BJ (cell line): ENCODE results near the gene THOP1. TPM values are rescaled to one million over a fixed set of nuclear protein-coding genes. Genes with fewer than 3 reads are reported as not detected.

ENCODE experiments used
- CTCF ChIA-PET: fragments of 350-600 bp; formaldehyde crosslinking; extraction: SDS; loops from one replicate; lab custom pipeline; 2021; ENCODE audit warnings: antibody characterized with exemption, inconsistent platforms; lab: Yijun Ruan, JAX
- POLR2A ChIA-PET: fragments of 300-600 bp; sonication (Branson Sonifier 250); formaldehyde crosslinking; extraction: SDS; loops from one replicate; lab custom pipeline; 2021; ENCODE audit warnings: antibody characterized with exemption; lab: Charles Lee
- DNase-seq: peaks from one replicate; pipeline ENCODE4 v3.0.0-alpha.2; 2011; ENCODE audit warnings: low read depth
- H3K27me3 ChIP-seq: 2 replicates; pipeline ENCODE4 v1.6.0; 2011; ENCODE audit warnings: low read length; ENCODE audit not compliant: control insufficient read depth, insufficient read depth
- H3K36me3 ChIP-seq: 2 replicates; pipeline ENCODE4 v1.5.1; 2011; ENCODE audit warnings: low read length; ENCODE audit not compliant: control insufficient read depth, insufficient read depth
- H3K4me3 ChIP-seq: 2 replicates; pipeline ENCODE4 v1.5.1; 2011; ENCODE audit warnings: low read depth, mild to moderate bottlenecking, control low read depth, low read length
- polyA plus RNA-seq: library from polyadenylated mRNA; depleted of rRNA; stranded (reverse); fragments of >200 nt; gene quantifications from 2 replicates; pipeline ENCODE4 v1.2.3, GENCODE V29; 2011
- TF ChIP-seq, protein P1 (sequence below): IDR thresholded peaks from 2 replicates; pipeline ENCODE4 v1.5.1; 2011; ENCODE audit warnings: low read depth, mild to moderate bottlenecking, control low read depth, inconsistent platforms, low read length, moderate library complexity; ENCODE audit not compliant: insufficient read depth

The THOP1 gene
- polyA plus RNA-seq, 1 experiment, result 71.7 TPM

DNA sequence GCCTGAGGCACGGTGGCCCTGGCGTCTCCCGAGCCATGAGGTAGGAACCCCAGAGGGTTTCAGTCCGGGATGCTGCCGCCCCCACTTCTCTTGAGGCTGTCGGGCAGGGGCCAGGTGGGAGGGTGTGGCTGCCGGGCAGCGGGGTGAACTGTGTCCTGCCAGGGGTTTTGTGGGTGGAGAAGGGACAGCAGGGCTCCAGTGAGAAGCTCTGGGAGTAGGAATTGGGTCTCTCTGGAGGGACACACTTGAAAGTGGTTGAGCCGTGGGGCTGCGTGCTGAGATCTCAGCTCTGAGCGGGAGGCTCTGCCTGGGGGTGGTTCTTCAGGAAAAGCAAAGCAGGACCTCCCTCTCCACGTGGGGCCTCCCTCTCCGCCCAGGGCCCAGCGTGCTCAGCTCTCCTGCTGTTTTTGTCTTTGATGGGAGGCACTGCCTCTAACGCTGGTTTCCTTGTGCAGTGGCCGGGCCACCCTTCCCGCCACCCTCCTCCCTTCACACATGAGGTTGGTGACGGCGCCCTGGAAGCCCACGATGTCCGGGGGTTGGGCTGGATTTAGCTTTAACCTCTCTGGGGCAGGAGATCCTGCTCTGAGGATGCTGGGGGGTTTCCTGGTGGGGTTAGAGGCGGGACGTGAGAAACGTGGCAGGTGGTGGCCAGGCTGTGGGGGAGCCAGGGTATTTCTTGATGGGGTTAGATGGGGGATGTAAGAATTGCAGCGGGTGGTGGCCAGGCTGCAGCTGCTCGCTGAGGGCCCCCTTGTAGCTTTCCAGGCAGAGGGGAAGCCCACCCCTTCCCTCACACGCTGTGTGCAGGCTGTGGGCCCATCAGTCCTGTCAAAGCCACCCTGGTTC, 19.1 kb downstream of the THOP1 start:
- TF ChIP-seq, protein P1, sequence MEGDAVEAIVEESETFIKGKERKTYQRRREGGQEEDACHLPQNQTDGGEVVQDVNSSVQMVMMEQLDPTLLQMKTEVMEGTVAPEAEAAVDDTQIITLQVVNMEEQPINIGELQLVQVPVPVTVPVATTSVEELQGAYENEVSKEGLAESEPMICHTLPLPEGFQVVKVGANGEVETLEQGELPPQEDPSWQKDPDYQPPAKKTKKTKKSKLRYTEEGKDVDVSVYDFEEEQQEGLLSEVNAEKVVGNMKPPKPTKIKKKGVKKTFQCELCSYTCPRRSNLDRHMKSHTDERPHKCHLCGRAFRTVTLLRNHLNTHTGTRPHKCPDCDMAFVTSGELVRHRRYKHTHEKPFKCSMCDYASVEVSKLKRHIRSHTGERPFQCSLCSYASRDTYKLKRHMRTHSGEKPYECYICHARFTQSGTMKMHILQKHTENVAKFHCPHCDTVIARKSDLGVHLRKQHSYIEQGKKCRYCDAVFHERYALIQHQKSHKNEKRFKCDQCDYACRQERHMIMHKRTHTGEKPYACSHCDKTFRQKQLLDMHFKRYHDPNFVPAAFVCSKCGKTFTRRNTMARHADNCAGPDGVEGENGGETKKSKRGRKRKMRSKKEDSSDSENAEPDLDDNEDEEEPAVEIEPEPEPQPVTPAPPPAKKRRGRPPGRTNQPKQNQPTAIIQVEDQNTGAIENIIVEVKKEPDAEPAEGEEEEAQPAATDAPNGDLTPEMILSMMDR, result no peak
- POLR2A ChIA-PET, result no interaction called here
- no peak for DNase-seq
- Histone ChIP-seq H3K4me3 (no peak overlapping the region), H3K36me3 (peaks cover 19% of the 10 kb centered on the region), H3K27me3 (no peaks in the 10 kb centered on the region)
- CTCF ChIA-PET, result interaction anchor here (0.6 to 2.4 kb wide), 4 partner anchors 15 to 55 kb away, joined by 3 to 9 read pairs (median 4); partner anchors contain the start of genes THOP1 and ZNF554

- ChIA-PET POLR2A (no interaction called here), CTCF (interaction anchor here (2.4 kb wide), 1 partner anchor 14 kb away, joined by 9 read pairs; the partner anchor contains the start of gene ZNF554)
- no peak for DNase-seq
- H3K36me3 ChIP-seq, result peaks cover 26% of the 10 kb centered on the region
- TF ChIP-seq, protein P1, result no peak
- H3K27me3 ChIP-seq, result no peaks in the 10 kb centered on the region
- H3K4me3 ChIP-seq, result no peak overlapping the region
Measured at GRCh38 chr19:2805261-2805900, 20.1 kb downstream of the THOP1 start.

- Histone ChIP-seq H3K36me3 (peaks cover 25% of the 10 kb centered on the region), H3K27me3 (no peaks in the 10 kb centered on the region), H3K4me3 (no peak overlapping the region)
- ChIA-PET POLR2A (no interaction called here), CTCF (no interaction called here)
- TF ChIP-seq, protein P1, result no peak
- DNase-seq, result no peak
Measured at GRCh38 chr19:2805991-2806649, 20.8 kb downstream of the THOP1 start.

DNA sequence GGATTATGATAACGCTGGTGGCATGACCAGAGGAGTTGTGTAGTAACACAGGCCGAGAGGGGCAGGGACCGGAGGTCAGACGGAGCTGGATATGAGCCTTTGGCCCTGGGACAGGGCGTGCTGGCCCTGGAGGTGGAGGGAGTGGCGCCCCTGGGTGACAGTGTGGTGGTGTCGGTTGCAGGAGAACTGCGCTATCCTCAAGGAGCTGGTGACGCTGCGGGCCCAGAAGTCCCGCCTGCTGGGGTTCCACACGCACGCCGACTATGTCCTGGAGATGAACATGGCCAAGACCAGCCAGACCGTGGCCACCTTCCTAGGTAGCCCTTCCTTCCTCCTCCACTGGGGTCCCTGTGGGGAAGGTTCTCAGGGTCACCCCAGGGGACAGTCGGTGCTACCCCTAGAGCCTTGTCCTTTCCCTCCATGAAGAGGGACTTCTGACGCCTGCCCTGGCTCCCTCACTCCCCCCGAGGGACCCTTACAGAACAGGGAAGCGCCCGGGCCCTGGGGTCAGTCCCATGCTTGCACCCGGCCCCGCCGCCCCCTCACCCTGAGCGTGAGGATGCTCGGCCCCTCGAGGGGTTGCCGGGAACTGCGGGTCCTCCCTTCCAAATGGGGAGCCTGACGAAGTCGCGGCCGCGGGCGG, 21.6 kb downstream of the THOP1 start:
- ChIA-PET CTCF (no interaction called here), POLR2A (no interaction called here)
- no peak for DNase-seq
- TF ChIP-seq, protein P1, result no peak
- Histone ChIP-seq H3K4me3 (no peak overlapping the region), H3K36me3 (peaks cover 26% of the 10 kb centered on the region), H3K27me3 (no peaks in the 10 kb centered on the region)
